GM12892 (cell line): ENCODE results near the gene CLDN24.

Source experiments
- POLR2A ChIP-seq: IDR thresholded peaks from 2 replicates; pipeline ENCODE4 v1.6.1; 2011; ENCODE audit warnings: low read depth, low read length, control low read depth
- TAF1 ChIP-seq: IDR thresholded peaks from 2 replicates; pipeline ENCODE4 v1.6.1; 2011; ENCODE audit warnings: low read depth, mild to moderate bottlenecking, control low read depth, low read length, borderline replicate concordance

DNA sequence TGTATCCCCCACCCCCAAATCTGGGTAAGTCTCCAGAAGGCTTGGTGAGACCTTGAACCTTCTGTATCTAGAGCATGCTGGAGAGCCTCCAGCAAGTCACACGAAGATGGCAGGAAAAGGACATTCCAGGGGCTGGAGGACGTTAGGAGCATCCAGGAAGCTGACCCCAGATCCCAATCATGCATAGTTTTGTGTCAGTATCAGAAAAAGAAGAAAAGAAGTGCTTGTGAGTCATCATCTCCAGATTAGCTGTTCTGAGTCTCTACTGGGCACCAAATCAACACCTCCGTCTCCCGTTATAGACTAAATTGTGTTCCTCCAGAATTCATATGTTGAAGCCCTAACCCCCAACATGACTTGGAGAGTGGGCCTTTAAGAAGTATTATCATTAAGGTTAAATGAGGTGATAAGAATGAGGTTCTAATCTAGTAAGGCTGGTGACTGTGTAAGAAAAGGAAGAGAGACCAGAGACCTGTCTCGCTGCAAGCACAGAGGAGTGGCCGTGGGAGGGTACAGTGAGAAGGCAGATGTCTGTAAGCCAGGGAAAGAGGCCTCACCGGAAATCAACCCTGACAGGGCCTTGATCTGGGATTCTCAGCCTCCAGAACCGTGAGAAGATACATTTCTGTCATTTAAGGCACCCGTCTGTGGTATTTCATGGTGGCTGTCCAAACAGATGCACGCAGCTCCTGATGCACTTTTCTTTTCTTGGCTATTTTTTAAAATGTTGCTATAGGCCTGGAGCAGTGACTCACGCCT, 38.1 kb upstream of the CLDN24 start:
- no peak for TF ChIP-seq TAF1
- TF ChIP-seq POLR2A: no peak
